ENCODE measurements around the gene CABP5. TPM values are rescaled to one million over a fixed set of nuclear protein-coding genes. Genes with fewer than 3 reads are reported as not detected.
A peak's percentile ranks its signal among the peaks of the same experiment; 100 is the strongest.

CABP5 gene
- total and polyA plus RNA-seq, 10 of the 15 experiments (the other 5 are each of a cell fraction or from before 2014, with no cell fraction given): not detected

DNA sequence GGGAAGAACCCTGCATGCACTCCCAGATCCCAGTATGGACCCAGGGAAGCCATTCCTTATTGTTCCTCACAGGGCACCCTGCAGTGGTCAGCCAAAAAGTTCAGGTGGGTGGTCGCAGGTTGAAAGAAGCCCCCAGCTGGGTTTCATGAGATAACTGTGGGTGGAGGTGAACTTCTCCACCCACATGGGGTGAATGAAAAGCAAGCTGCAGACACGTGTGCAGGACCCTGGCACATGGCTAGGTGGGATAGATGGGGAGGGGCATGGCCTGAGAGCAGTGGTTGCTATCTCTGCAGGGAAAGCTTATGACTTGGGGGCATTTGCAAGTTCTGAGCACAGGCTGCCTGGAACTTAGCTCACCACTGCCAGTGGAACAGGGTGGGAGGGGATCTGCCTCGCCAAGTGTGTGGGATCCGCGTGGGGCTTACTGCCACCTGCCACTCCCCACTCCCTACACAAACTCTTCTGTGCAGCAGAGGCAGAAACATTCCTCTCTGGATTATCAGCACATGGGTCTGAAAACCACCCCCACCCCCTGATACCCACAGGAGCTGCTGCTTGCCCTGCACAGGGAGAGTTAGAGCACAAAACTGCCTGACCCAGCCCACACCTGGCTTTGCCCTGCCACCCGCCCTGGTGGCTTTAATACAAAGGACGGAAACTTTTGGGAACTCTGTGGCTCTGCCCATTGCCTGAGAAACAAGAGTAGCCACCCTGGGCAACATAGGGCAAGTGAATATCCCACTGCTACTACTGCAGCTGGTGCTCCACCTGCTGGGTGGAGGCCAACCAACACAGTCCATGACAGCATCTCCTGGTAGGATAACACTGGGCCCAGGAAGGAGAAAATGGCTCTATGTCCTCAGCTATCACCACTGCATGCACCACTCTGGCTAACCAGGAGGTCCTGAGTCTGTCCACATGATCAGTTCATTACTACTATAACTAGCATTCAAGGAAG, 42.3 kb upstream of the CABP5 start:
- ChIA-PET RAD21 (ENCODE audit: unreplicated experiment) (no interaction called here), CTCF (interaction anchor here (1.1 to 1.4 kb wide), 2 partner anchors 17 to 124 kb away, joined by 4 to 5 read pairs; no protein-coding TSS in a partner anchor), POLR2A (interaction anchor here (0.6 kb wide), 1 partner anchor 864 kb away, joined by 5 read pairs; no protein-coding TSS in a partner anchor), SMC1A (ENCODE audit: uncharacterized antibody, unreplicated experiment) (no interaction called here)
- DNase-seq (ENCODE audit: low read depth, low spot score): no peak
- Histone ChIP-seq H2AFZ (ENCODE audit: control insufficient read depth, low read depth, low read length) (no peak overlapping the region), H3K9ac (ENCODE audit: control insufficient read depth, insufficient read depth, low read length) (no peak overlapping the region), H3K36me3 (ENCODE audit: control insufficient read depth in 2 of 2, insufficient read depth in 2 of 2, low read length in 1 of 2) (no peaks in the 10 kb centered on the region), H3K4me3 (no peak overlapping the region), H3K79me2 (ENCODE audit: control insufficient read depth, insufficient read depth, low read length) (no peaks in the 10 kb centered on the region), H3K4me2 (ENCODE audit: control insufficient read depth, insufficient read depth) (no peak overlapping the region), H4K20me1 (ENCODE audit: control insufficient read depth, insufficient read depth) (no peaks in the 10 kb centered on the region), H3K9me3 (replicated peaks; ENCODE audit: control insufficient read depth, insufficient read depth, low read length) (no peaks in the 10 kb centered on the region), H3K27ac (ENCODE audit: control insufficient read depth, insufficient read depth) (no peak overlapping the region), H3K27me3 (replicated peaks in 1 of 2; ENCODE audit: control insufficient read depth in 2 of 2, insufficient read depth in 2 of 2, low read length in 1 of 2) (no peaks in the 10 kb centered on the region), H3K4me1 (ENCODE audit: control insufficient read depth, insufficient read depth, low read length) (no peaks in the 10 kb centered on the region)
- intact Hi-C loops (cut with micrococcal nuclease; ENCODE audit: unreplicated experiment) (no loop called here), in situ Hi-C loops (cut with MboI) (no loop called here)
- no peak for FAIRE-seq
- no peak for TF ChIP-seq ZNF622 (IDR thresholded peaks at IDR 0.05)
- TF ChIP-seq KLF5 (IDR thresholded peaks at IDR 0.05; ENCODE audit: partially characterized antibody): no peak
- TF ChIP-seq, protein P1, sequence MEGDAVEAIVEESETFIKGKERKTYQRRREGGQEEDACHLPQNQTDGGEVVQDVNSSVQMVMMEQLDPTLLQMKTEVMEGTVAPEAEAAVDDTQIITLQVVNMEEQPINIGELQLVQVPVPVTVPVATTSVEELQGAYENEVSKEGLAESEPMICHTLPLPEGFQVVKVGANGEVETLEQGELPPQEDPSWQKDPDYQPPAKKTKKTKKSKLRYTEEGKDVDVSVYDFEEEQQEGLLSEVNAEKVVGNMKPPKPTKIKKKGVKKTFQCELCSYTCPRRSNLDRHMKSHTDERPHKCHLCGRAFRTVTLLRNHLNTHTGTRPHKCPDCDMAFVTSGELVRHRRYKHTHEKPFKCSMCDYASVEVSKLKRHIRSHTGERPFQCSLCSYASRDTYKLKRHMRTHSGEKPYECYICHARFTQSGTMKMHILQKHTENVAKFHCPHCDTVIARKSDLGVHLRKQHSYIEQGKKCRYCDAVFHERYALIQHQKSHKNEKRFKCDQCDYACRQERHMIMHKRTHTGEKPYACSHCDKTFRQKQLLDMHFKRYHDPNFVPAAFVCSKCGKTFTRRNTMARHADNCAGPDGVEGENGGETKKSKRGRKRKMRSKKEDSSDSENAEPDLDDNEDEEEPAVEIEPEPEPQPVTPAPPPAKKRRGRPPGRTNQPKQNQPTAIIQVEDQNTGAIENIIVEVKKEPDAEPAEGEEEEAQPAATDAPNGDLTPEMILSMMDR (IDR thresholded peaks at IDR 0.05 in 2 of 3, conservative IDR thresholded peaks at IDR 0.05 in 1 of 3; ENCODE audit: control insufficient read depth in 2 of 3, extremely low read depth in 1 of 3, insufficient read depth in 1 of 3, low read depth in 3 of 3, low read length in 3 of 3): peak in 2 of 3 experiments; percentile 14 to 18; a peak in 2 of 6 replicates
- peak; percentile 51 for ATAC-seq
- WGBS (ENCODE audit: insufficient coverage, insufficient replicate concordance, low lambda C conversion rate, missing lambda C conversion rate): 41% methylated on average over 7 of the region's 7 CpGs
- BruUV-seq (replicated peaks): no TSS peak

All from GM12878 (cell line).